Endothelial cell of umbilical vein (primary cell): ENCODE results near the gene IQGAP2.

Source experiments
- EZH2 ChIP-seq: IDR thresholded peaks from 2 replicates; pipeline ENCODE4 v1.6.1; 2012; ENCODE audit warnings: borderline replicate concordance, low read depth, mild to moderate bottlenecking, moderate library complexity, low read length, inconsistent platforms; ENCODE audit not compliant: severe bottlenecking
- JUN ChIP-seq: IDR thresholded peaks from 2 replicates; pipeline ENCODE4 v1.6.1; 2011; ENCODE audit warnings: borderline replicate concordance, low read depth; ENCODE audit not compliant: insufficient read length, insufficient read depth
- POLR2A ChIP-seq: IDR thresholded peaks from 2 replicates; pipeline ENCODE4 v1.6.1; 2012; ENCODE audit warnings: low read depth, mild to moderate bottlenecking, control low read depth, low read length
- POLR2AphosphoS5 ChIP-seq: IDR thresholded peaks from 2 replicates; pipeline ENCODE4 v1.6.1; 2012; ENCODE audit warnings: low read depth, mild to moderate bottlenecking, control low read depth, low read length, moderate library complexity; ENCODE audit not compliant: insufficient read depth
- TF ChIP-seq, protein P1 (sequence below), 2 donors: IDR thresholded peaks; 1 replicate in 1 of 2; 2 replicates in 1 of 2; pipeline ENCODE4 v1.5.1; 2011; ENCODE audit warnings: low read length in 2 of 2, mild to moderate bottlenecking in 2 of 2, moderate library complexity in 2 of 2, control low read depth in 1 of 2, inconsistent platforms in 1 of 2, low read depth in 1 of 2; ENCODE audit not compliant: insufficient read depth in 1 of 2; ENCODE audit errors: extremely low read depth in 1 of 2
- TF ChIP-seq, protein P2 (sequence below): IDR thresholded peaks from 2 replicates; pipeline ENCODE4 v1.6.1; 2011; ENCODE audit not compliant: insufficient read depth, insufficient read length

DNA sequence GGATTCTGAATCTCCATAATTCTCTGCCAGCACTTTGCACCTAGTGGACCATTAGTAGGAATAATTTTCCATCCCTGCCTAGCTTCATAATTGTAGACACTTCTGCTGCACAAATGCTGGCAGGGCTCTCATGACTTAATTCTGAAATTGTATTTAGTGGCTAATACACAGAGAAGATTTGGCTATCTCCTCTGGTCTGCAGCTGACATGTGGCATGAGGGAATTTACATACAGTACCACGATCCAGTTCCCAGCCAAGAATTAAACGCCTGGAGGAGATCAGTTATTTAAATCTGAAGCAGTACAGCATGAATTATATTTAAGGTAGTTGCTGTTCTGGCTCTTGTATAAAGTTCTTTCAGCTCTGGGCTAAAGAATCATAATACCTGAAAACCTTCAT, 46.5 kb downstream of the IQGAP2 start:
- TF ChIP-seq, protein P1, sequence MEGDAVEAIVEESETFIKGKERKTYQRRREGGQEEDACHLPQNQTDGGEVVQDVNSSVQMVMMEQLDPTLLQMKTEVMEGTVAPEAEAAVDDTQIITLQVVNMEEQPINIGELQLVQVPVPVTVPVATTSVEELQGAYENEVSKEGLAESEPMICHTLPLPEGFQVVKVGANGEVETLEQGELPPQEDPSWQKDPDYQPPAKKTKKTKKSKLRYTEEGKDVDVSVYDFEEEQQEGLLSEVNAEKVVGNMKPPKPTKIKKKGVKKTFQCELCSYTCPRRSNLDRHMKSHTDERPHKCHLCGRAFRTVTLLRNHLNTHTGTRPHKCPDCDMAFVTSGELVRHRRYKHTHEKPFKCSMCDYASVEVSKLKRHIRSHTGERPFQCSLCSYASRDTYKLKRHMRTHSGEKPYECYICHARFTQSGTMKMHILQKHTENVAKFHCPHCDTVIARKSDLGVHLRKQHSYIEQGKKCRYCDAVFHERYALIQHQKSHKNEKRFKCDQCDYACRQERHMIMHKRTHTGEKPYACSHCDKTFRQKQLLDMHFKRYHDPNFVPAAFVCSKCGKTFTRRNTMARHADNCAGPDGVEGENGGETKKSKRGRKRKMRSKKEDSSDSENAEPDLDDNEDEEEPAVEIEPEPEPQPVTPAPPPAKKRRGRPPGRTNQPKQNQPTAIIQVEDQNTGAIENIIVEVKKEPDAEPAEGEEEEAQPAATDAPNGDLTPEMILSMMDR (IDR thresholded peaks at IDR 0.05; ENCODE audit: extremely low read depth in 1 of 2, insufficient read depth in 1 of 2, low read depth in 1 of 2, low read length in 2 of 2), result no peak
- TF ChIP-seq POLR2AphosphoS5 (no peak), POLR2A (no peak), EZH2 (no peak), JUN (no peak)
- TF ChIP-seq, protein P2, sequence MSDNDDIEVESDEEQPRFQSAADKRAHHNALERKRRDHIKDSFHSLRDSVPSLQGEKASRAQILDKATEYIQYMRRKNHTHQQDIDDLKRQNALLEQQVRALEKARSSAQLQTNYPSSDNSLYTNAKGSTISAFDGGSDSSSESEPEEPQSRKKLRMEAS, result no peak
